HG02759 (cell line): ENCODE results near the gene DCAF4L1.

Source experiments
- ATAC-seq: cut with Tn5 transposase; IDR thresholded peaks from one replicate; pipeline ENCODE4 v1.9.1; 2021; ENCODE audit warnings: mild to moderate bottlenecking, moderate library complexity; ENCODE audit not compliant: unreplicated experiment

DCAF4L1 gene

GRCh38 chr4:41990365-41991111 lies 9.0 kb downstream of the DCAF4L1 start, which contains the start of gene SLC30A9:
Gene SLC30A9 (plus strand): TSS chr4:41990530. CDS start chr4:41990652, 122 bp downstream.
- peak; percentile 99 for ATAC-seq

GRCh38 chr4:41991916-41992767 lies 10.6 kb downstream of the DCAF4L1 start:
- ATAC-seq: no peak

- ATAC-seq: no peak
These were observed 11.7 kb downstream of the DCAF4L1 start for GRCh38 chr4:41992967-41993857.

- no peak for ATAC-seq
These were observed 13.0 kb downstream of the DCAF4L1 start for GRCh38 chr4:41994461-41994985.

GRCh38 chr4:41998019-41998418 lies 16.5 kb downstream of the DCAF4L1 start:
- no peak for ATAC-seq

- ATAC-seq: no peak
These were observed 17.8 kb downstream of the DCAF4L1 start for GRCh38 chr4:41999321-41999720.

- no peak for ATAC-seq
These were observed 26.6 kb downstream of the DCAF4L1 start for GRCh38 chr4:42008011-42008786.

- no peak for ATAC-seq
These were observed 33.9 kb downstream of the DCAF4L1 start for GRCh38 chr4:42015438-42015837.

GRCh38 chr4:42018451-42018850 lies 36.9 kb downstream of the DCAF4L1 start:
- ATAC-seq: no peak
